Astrocyte (in vitro differentiated cells and primary cell): ENCODE data around the gene SLIT3. TPM values are rescaled to one million over a fixed set of nuclear protein-coding genes. Genes with fewer than 3 reads are reported as not detected.

Experiments
- DNase-seq: peaks from one replicate; pipeline ENCODE4 v3.0.0-alpha.2; 2010; ENCODE audit warnings: low read depth
- FAIRE-seq: peaks from 2 replicates; lab custom pipeline; 2011; peaks lifted over from hg19 to GRCh38; lab: Jason Lieb, UNC
- H2AFZ ChIP-seq: 2 replicates; pipeline ENCODE4 v1.6.0; 2012; ENCODE audit warnings: low read depth, low read length, inconsistent platforms
- H3K27ac ChIP-seq: 2 replicates; pipeline ENCODE4 v1.5.1; 2011; ENCODE audit warnings: low read depth, low read length, inconsistent platforms
- H3K27me3 ChIP-seq: 2 replicates; pipeline ENCODE4 v1.6.0; 2011; ENCODE audit warnings: low read length, inconsistent platforms; ENCODE audit not compliant: insufficient read depth
- H3K36me3 ChIP-seq: 2 replicates; pipeline ENCODE4 v1.5.1; 2011; ENCODE audit warnings: low read length, inconsistent platforms; ENCODE audit not compliant: insufficient read depth
- H3K4me1 ChIP-seq: 2 replicates; pipeline ENCODE4 v1.5.1; 2011; ENCODE audit warnings: low read length, inconsistent platforms; ENCODE audit not compliant: insufficient read depth
- H3K4me2 ChIP-seq: 2 replicates; pipeline ENCODE4 v1.6.0; 2012; ENCODE audit warnings: low read length, inconsistent platforms
- H3K4me3 ChIP-seq: 2 replicates; pipeline ENCODE4 v1.5.1; 2011; ENCODE audit warnings: low read depth, mild to moderate bottlenecking, low read length, inconsistent platforms; ENCODE audit not compliant: insufficient read depth
- H3K79me2 ChIP-seq: 2 replicates; pipeline ENCODE4 v1.6.0; 2012; ENCODE audit warnings: mild to moderate bottlenecking, low read length, inconsistent platforms; ENCODE audit not compliant: insufficient read depth
- H3K9ac ChIP-seq: 2 replicates; pipeline ENCODE4 v1.6.0; 2012; ENCODE audit warnings: mild to moderate bottlenecking, low read length, inconsistent platforms
- H3K9me3 ChIP-seq: 2 replicates; pipeline ENCODE4 v1.5.1; 2012; ENCODE audit warnings: low read depth, mild to moderate bottlenecking, low read length, inconsistent platforms; ENCODE audit not compliant: insufficient read depth
- H4K20me1 ChIP-seq: 2 replicates; pipeline ENCODE4 v1.6.0; 2012; ENCODE audit warnings: low read length, inconsistent platforms; ENCODE audit not compliant: insufficient read depth
- H3K27ac Mint-ChIP-seq: one replicate; pipeline ENCODE4 v1.8.0; 2021; ENCODE audit warnings: mild to moderate bottlenecking, mixed read lengths; ENCODE audit not compliant: unreplicated experiment
- H3K27me3 Mint-ChIP-seq: one replicate; pipeline ENCODE4 v1.8.0; 2021; ENCODE audit warnings: low read depth, mixed read lengths; ENCODE audit not compliant: unreplicated experiment
- H3K36me3 Mint-ChIP-seq: one replicate; pipeline ENCODE4 v1.8.0; 2021; ENCODE audit warnings: low read depth, mixed read lengths; ENCODE audit not compliant: unreplicated experiment
- H3K4me1 Mint-ChIP-seq: one replicate; pipeline ENCODE4 v1.8.0; 2021; ENCODE audit warnings: low read depth, mixed read lengths; ENCODE audit not compliant: unreplicated experiment
- H3K4me3 Mint-ChIP-seq: one replicate; pipeline ENCODE4 v1.8.0; 2021; ENCODE audit warnings: mild to moderate bottlenecking, moderate library complexity, mixed read lengths; ENCODE audit not compliant: unreplicated experiment
- H3K9me3 Mint-ChIP-seq: one replicate; pipeline ENCODE4 v1.8.0; 2021; ENCODE audit warnings: mild to moderate bottlenecking, mixed read lengths; ENCODE audit not compliant: unreplicated experiment
- CTCF ChIP-seq: IDR thresholded peaks from 2 replicates; pipeline ENCODE4 v1.5.1; 2011; ENCODE audit warnings: low read depth, mild to moderate bottlenecking, inconsistent platforms, low read length, moderate library complexity; ENCODE audit not compliant: insufficient read depth
- EZH2 ChIP-seq: IDR thresholded peaks from 2 replicates; pipeline ENCODE4 v1.6.1; 2012; ENCODE audit warnings: mild to moderate bottlenecking, low read length, inconsistent platforms; ENCODE audit not compliant: insufficient read depth
- total RNA-seq: library from RNA; stranded (reverse); gene quantifications from 2 replicates; pipeline ENCODE4 v1.2.1, GENCODE V29; 2021

Gene SLIT3
- total RNA-seq, 1 donor from 2014 or later = 20.7 TPM

GRCh38 chr5:168822745-168823281 is 478.1 kb downstream of the SLIT3 start:
- peak; percentile 13 for FAIRE-seq
- H3K36me3 Mint-ChIP-seq = peaks cover 14% of the 10 kb centered on the region

GRCh38 chr5:168822248-168822744 is 478.6 kb downstream of the SLIT3 start:
- peaks cover 5% of the 10 kb centered on the region for H3K9me3 Mint-ChIP-seq
- DNase-seq (no peak), FAIRE-seq (no peak)
- H3K9ac ChIP-seq = no peak overlapping the region
- no peak overlapping the region for H3K27ac Mint-ChIP-seq
- no peak overlapping the region for H2AFZ ChIP-seq
- no peaks in the 10 kb centered on the region for H4K20me1 ChIP-seq
- H3K27ac ChIP-seq = no peak overlapping the region
- H3K27me3 Mint-ChIP-seq = peaks cover 32% of the 10 kb centered on the region
- TF ChIP-seq EZH2 = no peak
- no peak for TF ChIP-seq CTCF
- no peak overlapping the region for H3K4me3 Mint-ChIP-seq
- no peaks in the 10 kb centered on the region for H3K9me3 ChIP-seq
- H3K4me1 Mint-ChIP-seq = peaks cover 23% of the 10 kb centered on the region
- H3K79me2 ChIP-seq = no peaks in the 10 kb centered on the region
- H3K36me3 ChIP-seq = no peaks in the 10 kb centered on the region
- peaks cover 14% of the 10 kb centered on the region for H3K36me3 Mint-ChIP-seq
- H3K4me2 ChIP-seq = no peak overlapping the region
- no peaks in the 10 kb centered on the region for H3K4me1 ChIP-seq
- no peak overlapping the region for H3K4me3 ChIP-seq
- H3K27me3 ChIP-seq = peaks cover 3% of the 10 kb centered on the region

More at GRCh38 chr5:168822745-168823281, 478.1 kb downstream of the SLIT3 start:
- H3K4me1 Mint-ChIP-seq = peaks cover 23% of the 10 kb centered on the region
- no peak overlapping the region for H3K27ac ChIP-seq
- H3K9me3 Mint-ChIP-seq = peaks cover 5% of the 10 kb centered on the region
- H3K79me2 ChIP-seq = no peaks in the 10 kb centered on the region
- peaks cover 3% of the 10 kb centered on the region for H3K27me3 ChIP-seq
- H2AFZ ChIP-seq = no peak overlapping the region
- no peaks in the 10 kb centered on the region for H3K9me3 ChIP-seq
- no peak overlapping the region for H3K4me2 ChIP-seq
- no peak overlapping the region for H3K27ac Mint-ChIP-seq
- H3K4me3 Mint-ChIP-seq = no peak overlapping the region
- no peak overlapping the region for H3K9ac ChIP-seq
- no peaks in the 10 kb centered on the region for H4K20me1 ChIP-seq
- DNase-seq = peak; percentile 3
- H3K4me3 ChIP-seq = no peak overlapping the region
- no peaks in the 10 kb centered on the region for H3K36me3 ChIP-seq
- TF ChIP-seq EZH2 (no peak), CTCF (no peak)
- no peaks in the 10 kb centered on the region for H3K4me1 ChIP-seq
- H3K27me3 Mint-ChIP-seq = peaks cover 28% of the 10 kb centered on the region

- Histone ChIP-seq H3K27me3 (peaks cover 3% of the 10 kb centered on the region), H3K79me2 (no peaks in the 10 kb centered on the region), H2AFZ (no peak overlapping the region), H3K4me2 (no peak overlapping the region), H3K4me3 (no peak overlapping the region), H3K36me3 (no peaks in the 10 kb centered on the region), H3K9me3 (no peaks in the 10 kb centered on the region), H4K20me1 (no peaks in the 10 kb centered on the region), H3K4me1 (no peaks in the 10 kb centered on the region), H3K9ac (no peak overlapping the region), H3K27ac (no peak overlapping the region)
- Mint-ChIP-seq H3K27me3 (peaks cover 33% of the 10 kb centered on the region), H3K4me3 (no peak overlapping the region), H3K36me3 (peaks cover 14% of the 10 kb centered on the region), H3K4me1 (peaks cover 23% of the 10 kb centered on the region), H3K27ac (no peak overlapping the region), H3K9me3 (peaks cover 5% of the 10 kb centered on the region)
- FAIRE-seq (no peak), DNase-seq (no peak)
- TF ChIP-seq CTCF = no peak
Measured at GRCh38 chr5:168820874-168821273, 480.1 kb downstream of the SLIT3 start.
